Lung (tissue), 12 donors: Measurements from ENCODE around the gene ANP32A. TPM values are rescaled to one million over a fixed set of nuclear protein-coding genes. Genes with fewer than 3 reads are reported as not detected.

Source experiments
- ATAC-seq: fragments of 200-7000 bp; cut with Tn5 transposase; one replicate; pipeline ENCODE4 v1.9.1; 2020; ENCODE audit warnings: moderate number of reproducible peaks; ENCODE audit not compliant: insufficient read depth, low FRiP score
- DNase-seq, 3 donors: peaks; one replicate each; pipeline ENCODE4 v3.0.0-alpha.2; 2013 to 2017
- H3K27ac ChIP-seq, 2 donors: one replicate each; pipeline ENCODE4 v1.5.1; 2013; ENCODE audit warnings: mild to moderate bottlenecking in 2 of 2, moderate library complexity in 2 of 2, control low read depth in 1 of 2, inconsistent platforms in 1 of 2, low read depth in 1 of 2, low read length in 1 of 2
- H3K27me3 ChIP-seq, 3 donors: one replicate each; pipeline ENCODE4 v1.5.1; 2013; ENCODE audit warnings: low read length in 2 of 3; ENCODE audit not compliant: control insufficient read depth in 3 of 3, insufficient read depth in 3 of 3
- H3K36me3 ChIP-seq, 4 donors: one replicate each; pipeline ENCODE4 v1.5.1; 2013; ENCODE audit warnings: low read length in 4 of 4, mild to moderate bottlenecking in 1 of 4, moderate library complexity in 1 of 4; ENCODE audit not compliant: control insufficient read depth in 4 of 4, insufficient read depth in 4 of 4
- H3K4me1 ChIP-seq, 5 donors: one replicate each; pipeline ENCODE4 v1.5.1; 2013; ENCODE audit warnings: low read length in 5 of 5, mild to moderate bottlenecking in 2 of 5, moderate library complexity in 1 of 5; ENCODE audit not compliant: control insufficient read depth in 5 of 5, insufficient read depth in 5 of 5
- H3K4me3 ChIP-seq: one replicate; pipeline ENCODE4 v1.5.1; 2013; ENCODE audit warnings: mild to moderate bottlenecking, control low read depth, moderate library complexity
- H3K9ac ChIP-seq, 2 donors: one replicate each; pipeline ENCODE4 v1.5.1; 2013; ENCODE audit warnings: low read length in 2 of 2, control low read depth in 1 of 2; ENCODE audit not compliant: insufficient read depth in 1 of 2
- H3K9me3 ChIP-seq, 4 donors: one replicate each; pipeline ENCODE4 v1.5.1; 2013; ENCODE audit warnings: low read length in 3 of 4, mild to moderate bottlenecking in 1 of 4, moderate library complexity in 1 of 4; ENCODE audit not compliant: control insufficient read depth in 4 of 4, insufficient read depth in 3 of 4
- WGBS, 2 donors: extraction: QIAGEN DNeasy Blood & Tissue Kit; methylation state at CpG; one replicate each; pipeline ENCODE4 v1.1.7; 2013; 5-methylcytosine and 5-hydroxymethylcytosine counted together
- polyA plus RNA-seq, 2 donors: library from polyadenylated mRNA; stranded (reverse); fragments of 200-250 nt; gene quantifications; one replicate each; pipeline ENCODE4 v1.2.1, GENCODE V29; 2013
- total RNA-seq, 2 donors: library from RNA; depleted of rRNA in 1 of 2; stranded (reverse); fragments of >200 nt in 1 of 2; gene quantifications; one replicate each; pipeline ENCODE4 v1.2.1, GENCODE V29; 2014 to 2021
- TF ChIP-seq, protein P1 (sequence below): IDR thresholded peaks from 2 replicates; pipeline ENCODE4 v1.5.1; 2012; ENCODE audit warnings: mild to moderate bottlenecking; ENCODE audit errors: control extremely low read depth, extremely low read depth
- donor health status: control.
- donor health status: control.
- donor health status: Bipolar disorder and iron deficiency.
- donor health status: healthy.
- donor health status: DM: yes; HTN: yes; CAD: no.

ANP32A gene
- total and polyA plus RNA-seq, 4 donors: 105 to 197 (median 113) TPM

DNA sequence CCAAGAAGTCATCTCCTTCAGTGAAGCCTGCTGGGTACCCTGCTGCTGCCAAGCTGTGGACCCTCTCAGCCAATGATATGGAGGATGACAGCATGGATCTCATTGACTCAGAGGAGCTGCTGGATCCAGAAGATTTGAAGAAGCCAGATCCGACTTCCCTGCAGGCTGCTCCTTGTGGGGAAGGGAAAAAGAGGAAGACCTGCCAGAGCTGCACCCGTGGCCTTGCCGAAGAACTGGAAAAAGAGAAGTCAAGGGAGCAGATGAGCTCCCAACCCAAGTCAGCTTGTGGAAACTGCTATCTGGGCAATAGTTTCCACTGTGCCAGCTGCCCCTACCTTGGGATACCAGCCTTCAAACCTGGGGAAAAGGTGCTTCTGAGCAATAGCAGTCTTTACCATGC is 13.7 kb upstream of the ANP32A start:
- Histone ChIP-seq H3K4me3 (no peak overlapping the region), H3K36me3 (no peaks in the 10 kb centered on the region), H3K27ac (no peak overlapping the region), H3K4me1 (peaks cover 0 to 19% (median 0%) of the 10 kb centered on the region in 5 donors), H3K27me3 (no peaks in the 10 kb centered on the region), H3K9ac (no peak overlapping the region), H3K9me3 (peaks cover 0 to 4% (median 2%) of the 10 kb centered on the region in 4 donors)
- WGBS, 2 donors: 24 to 71% methylated on average over 3 of the region's 3 CpGs
- TF ChIP-seq, protein P1, sequence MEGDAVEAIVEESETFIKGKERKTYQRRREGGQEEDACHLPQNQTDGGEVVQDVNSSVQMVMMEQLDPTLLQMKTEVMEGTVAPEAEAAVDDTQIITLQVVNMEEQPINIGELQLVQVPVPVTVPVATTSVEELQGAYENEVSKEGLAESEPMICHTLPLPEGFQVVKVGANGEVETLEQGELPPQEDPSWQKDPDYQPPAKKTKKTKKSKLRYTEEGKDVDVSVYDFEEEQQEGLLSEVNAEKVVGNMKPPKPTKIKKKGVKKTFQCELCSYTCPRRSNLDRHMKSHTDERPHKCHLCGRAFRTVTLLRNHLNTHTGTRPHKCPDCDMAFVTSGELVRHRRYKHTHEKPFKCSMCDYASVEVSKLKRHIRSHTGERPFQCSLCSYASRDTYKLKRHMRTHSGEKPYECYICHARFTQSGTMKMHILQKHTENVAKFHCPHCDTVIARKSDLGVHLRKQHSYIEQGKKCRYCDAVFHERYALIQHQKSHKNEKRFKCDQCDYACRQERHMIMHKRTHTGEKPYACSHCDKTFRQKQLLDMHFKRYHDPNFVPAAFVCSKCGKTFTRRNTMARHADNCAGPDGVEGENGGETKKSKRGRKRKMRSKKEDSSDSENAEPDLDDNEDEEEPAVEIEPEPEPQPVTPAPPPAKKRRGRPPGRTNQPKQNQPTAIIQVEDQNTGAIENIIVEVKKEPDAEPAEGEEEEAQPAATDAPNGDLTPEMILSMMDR: no peak
- no peak for ATAC-seq
- DNase-seq: no peak

DNA sequence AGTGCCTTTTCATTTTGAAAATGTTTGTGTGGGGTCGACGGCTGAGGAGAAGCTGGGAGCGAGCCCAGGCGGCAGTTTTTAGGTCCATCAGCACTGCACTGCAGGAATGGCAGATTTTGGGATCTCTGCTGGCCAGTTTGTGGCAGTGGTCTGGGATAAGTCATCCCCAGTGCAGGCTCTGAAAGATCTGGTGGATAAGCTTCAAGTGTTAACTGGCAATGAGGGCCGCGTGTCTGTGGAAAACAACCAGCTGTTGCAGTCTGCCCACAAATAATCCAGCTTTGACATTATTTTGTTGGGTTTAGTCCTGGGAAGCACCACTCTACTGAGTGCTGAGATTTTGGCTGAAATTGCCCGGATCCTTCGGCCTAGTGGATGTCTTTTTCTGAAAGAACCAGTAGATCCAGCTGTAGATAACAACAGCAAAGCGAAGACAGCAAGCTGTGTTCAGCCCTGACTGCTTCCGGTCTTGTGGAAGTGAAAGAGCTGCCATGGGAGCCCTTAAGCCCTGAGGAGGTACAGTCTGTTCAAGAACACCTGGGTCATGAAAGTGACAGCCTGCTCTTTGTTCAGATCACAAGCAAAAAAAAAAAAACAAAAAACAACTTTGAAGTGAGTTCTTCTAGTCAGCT is 13.1 kb upstream of the ANP32A start:
- ATAC-seq: no peak
- DNase-seq: peak; percentile 83 to 91 (median 90)

DNA sequence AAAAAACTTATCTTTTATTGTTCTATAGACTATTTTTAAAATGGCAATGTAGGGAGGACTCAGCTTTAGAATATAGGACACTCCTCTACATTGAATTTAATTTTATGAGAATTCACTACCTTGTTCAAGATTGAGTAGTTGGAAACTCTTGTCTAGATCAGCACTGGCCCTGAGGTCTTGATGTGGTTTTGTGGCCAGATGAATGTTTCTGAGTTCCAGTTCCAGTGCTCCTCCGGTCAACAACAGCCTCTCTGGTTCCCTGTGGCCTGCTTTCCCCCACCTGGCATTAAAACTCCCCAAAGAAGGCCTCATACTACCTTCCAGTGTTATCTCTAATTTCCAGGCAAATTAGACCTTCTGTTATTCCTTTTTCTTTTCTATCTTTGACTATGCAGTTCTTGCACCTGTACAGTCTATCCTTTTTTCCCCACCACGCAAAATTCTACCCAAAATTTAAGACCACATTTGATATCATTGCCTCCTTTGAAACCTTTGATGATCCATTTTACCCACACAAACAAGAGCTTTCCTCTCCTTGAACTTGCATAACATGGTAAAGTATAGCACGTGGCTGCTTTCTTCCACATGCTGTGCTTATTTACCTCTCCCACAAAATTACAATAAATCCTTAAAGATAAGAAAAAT is 9.6 kb upstream of the ANP32A start:
- no peak overlapping the region for H3K4me3 ChIP-seq
- peaks cover 0 to 19% (median 1%) of the 10 kb centered on the region in 5 donors for H3K4me1 ChIP-seq
- no peaks in the 10 kb centered on the region for H3K27me3 ChIP-seq
- no peak overlapping the region for H3K27ac ChIP-seq
- no peak overlapping the region for H3K9ac ChIP-seq
- DNase-seq (no peak), ATAC-seq (no peak)
- 41 to 44% methylated on average over 3 of the region's 3 CpGs for WGBS, 2 donors
- TF ChIP-seq, protein P1: no peak
- no peaks in the 10 kb centered on the region for H3K36me3 ChIP-seq
- H3K9me3 ChIP-seq: peaks cover 0 to 3% (median 0%) of the 10 kb centered on the region in 4 donors

More for the DNA sequence above, 13.1 kb upstream of the ANP32A start:
- Histone ChIP-seq H3K4me3 (no peak overlapping the region), H3K36me3 (no peaks in the 10 kb centered on the region), H3K4me1 (peaks cover 0 to 19% (median 0%) of the 10 kb centered on the region in 5 donors), H3K27me3 (no peaks in the 10 kb centered on the region), H3K9me3 (peaks cover 0 to 4% (median 2%) of the 10 kb centered on the region in 4 donors), H3K27ac (no peak overlapping the region), H3K9ac (no peak overlapping the region)
- TF ChIP-seq, protein P1: no peak
- WGBS, 2 donors: 63 to 76% methylated on average over 10 of the region's 10 CpGs
